NCI-H2029 (cell line): ENCODE measurements around the gene CBS.
"Not testable (repeated sequence)": the region's sequence is repeated elsewhere in the genome, so short reads cannot be mapped to it uniquely, and the experiment has no call there.

ENCODE experiments used
- DNase-seq: peaks from one replicate; lab custom pipeline; 2025; lab: John Stamatoyannopoulos, UW

The CBS gene

GRCh38 chr21:43025636-43026180 is 49.9 kb downstream of the CBS start:
- DNase-seq = no peak

GRCh38 chr21:43024439-43025136 is 51.0 kb downstream of the CBS start:
- DNase-seq = no peak

- DNase-seq = no peak
These were observed 52.5 kb downstream of the CBS start for GRCh38 chr21:43023175-43023574.

- no peak for DNase-seq
These were observed 53.7 kb downstream of the CBS start for GRCh38 chr21:43021756-43022600.

DNA sequence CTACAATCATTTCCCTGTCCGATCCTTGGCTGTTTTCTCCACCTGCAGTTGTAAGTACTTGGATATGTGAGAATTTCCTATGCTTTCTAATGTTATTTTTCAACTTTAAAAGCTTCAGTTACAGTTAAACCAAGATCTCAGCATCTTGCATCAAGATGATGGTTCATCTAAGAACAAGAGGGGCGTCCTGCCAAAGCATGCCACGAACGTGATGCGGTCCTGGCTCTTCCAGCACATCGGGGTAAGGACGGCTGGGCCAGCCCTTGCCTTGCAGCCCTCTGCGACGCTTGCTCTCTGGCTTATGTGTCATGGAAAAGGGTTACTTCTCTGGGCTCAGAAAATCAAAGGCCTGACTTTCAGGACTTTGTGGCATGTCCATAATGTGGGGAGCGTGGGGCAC is 54.4 kb downstream of the CBS start:
- DNase-seq = no peak

DNA sequence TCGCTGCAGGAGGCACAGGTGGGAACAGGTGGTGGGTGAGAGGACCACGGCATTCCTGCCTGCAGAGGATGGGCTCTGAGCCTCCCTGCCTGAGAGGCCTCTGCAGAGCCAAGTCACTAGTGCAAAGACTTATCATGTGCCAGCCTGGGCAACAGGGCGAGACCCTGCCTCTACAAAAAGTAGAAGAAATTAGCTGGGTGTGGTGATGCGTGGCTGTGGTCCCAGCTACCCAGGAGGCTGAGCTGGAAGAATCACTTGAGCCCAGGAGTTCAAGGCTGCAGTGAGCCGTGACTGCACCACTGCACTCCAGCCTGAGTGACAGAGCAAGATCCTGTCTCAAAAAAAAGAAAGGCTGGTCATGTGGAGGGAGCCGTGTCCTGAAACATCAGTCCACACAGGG is 54.9 kb downstream of the CBS start:
- no peak for DNase-seq

GRCh38 chr21:43020177-43020576 is 55.5 kb downstream of the CBS start:
- DNase-seq = no peak

DNA sequence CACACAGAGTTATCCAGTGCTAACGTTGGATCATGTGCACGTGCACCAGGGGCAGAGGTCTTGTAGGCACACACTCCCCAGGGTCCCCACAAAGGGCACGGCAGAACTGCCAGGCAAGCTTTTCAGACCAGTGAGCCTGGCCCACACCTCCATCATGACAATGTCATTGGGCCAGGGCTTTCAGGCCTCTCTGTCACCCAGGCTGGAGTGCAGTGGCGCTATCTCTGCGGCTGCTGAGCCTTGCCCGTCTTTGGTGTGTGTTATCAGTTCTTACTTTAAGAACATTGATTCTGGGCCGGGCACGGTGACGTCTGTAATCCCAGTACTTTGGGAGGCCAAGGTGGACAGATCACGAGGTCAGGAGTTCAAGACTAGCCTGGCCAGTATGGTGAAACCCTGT is 57.1 kb downstream of the CBS start:
- DNase-seq = no peak

- DNase-seq = no peak
These were observed 58.9 kb downstream of the CBS start for GRCh38 chr21:43016728-43017127.

DNA sequence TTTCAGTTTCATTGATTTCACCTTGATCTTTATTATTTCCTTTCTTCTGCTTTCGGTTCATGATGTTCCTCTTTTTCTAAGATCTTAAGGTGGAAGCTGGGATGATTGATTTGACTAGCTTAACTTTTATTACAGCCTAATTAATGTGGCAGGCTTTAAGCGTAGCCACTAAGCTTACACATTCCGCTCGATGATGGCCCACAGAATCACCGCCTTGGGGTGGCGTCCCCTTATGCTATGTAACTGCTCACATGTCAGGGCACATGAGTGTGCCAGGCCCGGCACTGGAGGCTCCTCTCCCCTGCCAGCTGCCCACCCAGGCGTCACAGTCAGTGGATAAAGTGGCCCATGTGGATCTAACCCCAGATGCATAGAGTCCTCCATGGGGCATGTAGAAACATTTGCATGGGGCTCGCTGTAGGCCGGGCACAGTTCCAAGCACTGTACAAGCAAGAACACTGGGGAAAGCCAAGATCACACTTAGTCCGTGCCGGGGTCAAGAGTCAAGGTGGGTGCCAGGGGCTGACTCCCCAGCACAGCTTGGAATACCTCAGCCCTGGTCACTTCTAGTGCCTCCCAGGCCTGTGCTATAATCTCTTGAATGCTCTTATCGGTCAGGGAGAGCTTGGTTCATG is 59.6 kb downstream of the CBS start:
- no peak for DNase-seq

- DNase-seq = no peak
These were observed 63.0 kb downstream of the CBS start for GRCh38 chr21:43012596-43012995.

DNA sequence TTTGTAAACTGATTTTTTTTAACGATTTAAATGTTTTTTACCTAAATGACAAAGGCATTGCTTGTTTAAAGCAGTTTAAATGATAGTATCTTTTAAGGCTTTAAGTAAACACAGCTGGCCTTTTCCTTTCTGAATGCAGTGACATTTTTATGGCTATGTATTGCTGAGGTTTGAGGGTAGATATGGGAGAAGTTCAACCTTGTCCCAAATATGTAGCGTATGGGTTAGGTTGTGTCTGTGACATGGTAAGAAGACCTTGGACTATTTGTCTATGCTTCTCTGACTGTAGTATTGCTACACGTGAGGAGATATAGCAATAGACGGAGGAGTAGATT is 68.8 kb downstream of the CBS start:
- DNase-seq = no peak

- not testable (repeated sequence) for DNase-seq
These were observed 69.4 kb downstream of the CBS start for GRCh38 chr21:43006051-43006873.

- peak; percentile 83 for DNase-seq
These were observed 70.0 kb downstream of the CBS start for GRCh38 chr21:43005635-43006034.

DNA sequence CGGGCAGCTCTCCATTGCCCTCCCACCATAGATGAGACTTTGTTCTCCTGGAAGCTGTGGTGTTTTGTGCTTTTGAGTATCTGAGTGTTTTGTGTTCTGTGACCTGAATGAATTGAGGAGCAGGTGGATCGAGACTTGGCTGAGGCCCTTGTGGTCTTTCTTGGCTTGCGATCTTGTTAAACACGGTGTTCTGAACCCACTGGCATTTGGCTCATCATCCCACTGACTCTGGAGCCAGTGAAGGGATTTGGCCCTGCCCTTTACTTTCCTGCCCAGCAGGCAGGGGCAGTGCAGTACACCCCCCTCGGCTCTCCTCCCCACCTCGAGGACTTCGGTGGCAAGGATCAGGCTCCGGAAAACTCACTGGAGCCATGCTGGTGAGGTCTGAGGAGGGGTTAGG is 70.7 kb downstream of the CBS start:
- no peak for DNase-seq
